ENCODE data around the gene COL6A2. TPM values are rescaled to one million over a fixed set of nuclear protein-coding genes. Genes with fewer than 3 reads are reported as not detected.

The COL6A2 gene
- total RNA-seq, 1 experiment from 2014 or later = 111 TPM

- H3K9me3 Mint-ChIP-seq = peaks cover 53% of the 10 kb centered on the region
- H3K4me1 Mint-ChIP-seq = peaks cover 10% of the 10 kb centered on the region
- ChIA-PET CTCF (no interaction called here), POLR2A (no interaction called here)
- H3K27me3 Mint-ChIP-seq (ENCODE audit: low read depth) = peaks cover 15% of the 10 kb centered on the region
- TF ChIP-seq RORB (CRISPR knock-in tag; IDR thresholded peaks at IDR 0.05) (no peak), ATF6 (CRISPR knock-in tag; IDR thresholded peaks at IDR 0.05) (no peak), E2F1 (CRISPR knock-in tag; IDR thresholded peaks at IDR 0.05) (no peak), ETV6 (CRISPR knock-in tag; IDR thresholded peaks at IDR 0.05) (no peak), E2F5 (CRISPR knock-in tag; IDR thresholded peaks at IDR 0.05) (no peak), CREB1 (CRISPR knock-in tag; IDR thresholded peaks at IDR 0.05) (no peak), HMGA2 (CRISPR knock-in tag; IDR thresholded peaks at IDR 0.05) (no peak), GTF2I (CRISPR knock-in tag; conservative IDR thresholded peaks at IDR 0.05) (no peak), ZNF219 (CRISPR knock-in tag; IDR thresholded peaks at IDR 0.05; ENCODE audit: borderline replicate concordance) (no peak), TEAD4 (CRISPR knock-in tag; IDR thresholded peaks at IDR 0.05) (no peak), FOXK1 (CRISPR knock-in tag; IDR thresholded peaks at IDR 0.05) (no peak)
- TF ChIP-seq, protein P1, sequence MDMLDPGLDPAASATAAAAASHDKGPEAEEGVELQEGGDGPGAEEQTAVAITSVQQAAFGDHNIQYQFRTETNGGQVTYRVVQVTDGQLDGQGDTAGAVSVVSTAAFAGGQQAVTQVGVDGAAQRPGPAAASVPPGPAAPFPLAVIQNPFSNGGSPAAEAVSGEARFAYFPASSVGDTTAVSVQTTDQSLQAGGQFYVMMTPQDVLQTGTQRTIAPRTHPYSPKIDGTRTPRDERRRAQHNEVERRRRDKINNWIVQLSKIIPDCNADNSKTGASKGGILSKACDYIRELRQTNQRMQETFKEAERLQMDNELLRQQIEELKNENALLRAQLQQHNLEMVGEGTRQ (CRISPR knock-in tag; IDR thresholded peaks at IDR 0.05) = no peak
- TF ChIP-seq, protein P2, sequence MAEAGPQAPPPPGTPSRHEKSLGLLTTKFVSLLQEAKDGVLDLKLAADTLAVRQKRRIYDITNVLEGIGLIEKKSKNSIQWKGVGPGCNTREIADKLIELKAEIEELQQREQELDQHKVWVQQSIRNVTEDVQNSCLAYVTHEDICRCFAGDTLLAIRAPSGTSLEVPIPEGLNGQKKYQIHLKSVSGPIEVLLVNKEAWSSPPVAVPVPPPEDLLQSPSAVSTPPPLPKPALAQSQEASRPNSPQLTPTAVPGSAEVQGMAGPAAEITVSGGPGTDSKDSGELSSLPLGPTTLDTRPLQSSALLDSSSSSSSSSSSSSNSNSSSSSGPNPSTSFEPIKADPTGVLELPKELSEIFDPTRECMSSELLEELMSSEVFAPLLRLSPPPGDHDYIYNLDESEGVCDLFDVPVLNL (CRISPR knock-in tag; IDR thresholded peaks at IDR 0.05; ENCODE audit: borderline replicate concordance, low read depth) = no peak
- TF ChIP-seq, protein P3, sequence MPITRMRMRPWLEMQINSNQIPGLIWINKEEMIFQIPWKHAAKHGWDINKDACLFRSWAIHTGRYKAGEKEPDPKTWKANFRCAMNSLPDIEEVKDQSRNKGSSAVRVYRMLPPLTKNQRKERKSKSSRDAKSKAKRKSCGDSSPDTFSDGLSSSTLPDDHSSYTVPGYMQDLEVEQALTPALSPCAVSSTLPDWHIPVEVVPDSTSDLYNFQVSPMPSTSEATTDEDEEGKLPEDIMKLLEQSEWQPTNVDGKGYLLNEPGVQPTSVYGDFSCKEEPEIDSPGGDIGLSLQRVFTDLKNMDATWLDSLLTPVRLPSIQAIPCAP (CRISPR knock-in tag; IDR thresholded peaks at IDR 0.05) = no peak
- ATAC-seq = no peak
- peaks cover 43% of the 10 kb centered on the region for H3K36me3 Mint-ChIP-seq
- H3K27ac Mint-ChIP-seq = no peak overlapping the region
- H3K4me3 Mint-ChIP-seq = no peak overlapping the region
- DNase-seq (ENCODE audit: low spot score) = no peak
Measured at GRCh38 chr21:46061063-46061462, 36.8 kb upstream of the COL6A2 start.

GRCh38 chr21:46061518-46061917 is 36.4 kb upstream of the COL6A2 start:
- Mint-ChIP-seq H3K27me3 (ENCODE audit: low read depth) (peaks cover 15% of the 10 kb centered on the region), H3K27ac (no peak overlapping the region), H3K4me1 (peaks cover 14% of the 10 kb centered on the region), H3K4me3 (no peak overlapping the region), H3K9me3 (peaks cover 53% of the 10 kb centered on the region), H3K36me3 (peaks cover 43% of the 10 kb centered on the region)
- DNase-seq (ENCODE audit: low spot score) (no peak), ATAC-seq (no peak)
- ChIA-PET POLR2A (no interaction called here), CTCF (no interaction called here)
- TF ChIP-seq, protein P4, sequence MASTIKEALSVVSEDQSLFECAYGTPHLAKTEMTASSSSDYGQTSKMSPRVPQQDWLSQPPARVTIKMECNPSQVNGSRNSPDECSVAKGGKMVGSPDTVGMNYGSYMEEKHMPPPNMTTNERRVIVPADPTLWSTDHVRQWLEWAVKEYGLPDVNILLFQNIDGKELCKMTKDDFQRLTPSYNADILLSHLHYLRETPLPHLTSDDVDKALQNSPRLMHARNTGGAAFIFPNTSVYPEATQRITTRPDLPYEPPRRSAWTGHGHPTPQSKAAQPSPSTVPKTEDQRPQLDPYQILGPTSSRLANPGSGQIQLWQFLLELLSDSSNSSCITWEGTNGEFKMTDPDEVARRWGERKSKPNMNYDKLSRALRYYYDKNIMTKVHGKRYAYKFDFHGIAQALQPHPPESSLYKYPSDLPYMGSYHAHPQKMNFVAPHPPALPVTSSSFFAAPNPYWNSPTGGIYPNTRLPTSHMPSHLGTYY (CRISPR knock-in tag; IDR thresholded peaks at IDR 0.05) = no peak
- TF ChIP-seq SOX15 (CRISPR knock-in tag; IDR thresholded peaks at IDR 0.05) (no peak), FOXJ3 (CRISPR knock-in tag; IDR thresholded peaks at IDR 0.05; ENCODE audit: borderline replicate concordance) (no peak), MXD4 (CRISPR knock-in tag; IDR thresholded peaks at IDR 0.05; ENCODE audit: borderline replicate concordance) (no peak), ZBTB21 (CRISPR knock-in tag; IDR thresholded peaks at IDR 0.05; ENCODE audit: borderline replicate concordance) (no peak)
- TF ChIP-seq, protein P5, sequence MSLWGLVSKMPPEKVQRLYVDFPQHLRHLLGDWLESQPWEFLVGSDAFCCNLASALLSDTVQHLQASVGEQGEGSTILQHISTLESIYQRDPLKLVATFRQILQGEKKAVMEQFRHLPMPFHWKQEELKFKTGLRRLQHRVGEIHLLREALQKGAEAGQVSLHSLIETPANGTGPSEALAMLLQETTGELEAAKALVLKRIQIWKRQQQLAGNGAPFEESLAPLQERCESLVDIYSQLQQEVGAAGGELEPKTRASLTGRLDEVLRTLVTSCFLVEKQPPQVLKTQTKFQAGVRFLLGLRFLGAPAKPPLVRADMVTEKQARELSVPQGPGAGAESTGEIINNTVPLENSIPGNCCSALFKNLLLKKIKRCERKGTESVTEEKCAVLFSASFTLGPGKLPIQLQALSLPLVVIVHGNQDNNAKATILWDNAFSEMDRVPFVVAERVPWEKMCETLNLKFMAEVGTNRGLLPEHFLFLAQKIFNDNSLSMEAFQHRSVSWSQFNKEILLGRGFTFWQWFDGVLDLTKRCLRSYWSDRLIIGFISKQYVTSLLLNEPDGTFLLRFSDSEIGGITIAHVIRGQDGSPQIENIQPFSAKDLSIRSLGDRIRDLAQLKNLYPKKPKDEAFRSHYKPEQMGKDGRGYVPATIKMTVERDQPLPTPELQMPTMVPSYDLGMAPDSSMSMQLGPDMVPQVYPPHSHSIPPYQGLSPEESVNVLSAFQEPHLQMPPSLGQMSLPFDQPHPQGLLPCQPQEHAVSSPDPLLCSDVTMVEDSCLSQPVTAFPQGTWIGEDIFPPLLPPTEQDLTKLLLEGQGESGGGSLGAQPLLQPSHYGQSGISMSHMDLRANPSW (CRISPR knock-in tag; conservative IDR thresholded peaks at IDR 0.05; ENCODE audit: low read depth) = no peak
